ENCODE results near the gene TRABD.
"Not testable (repeated sequence)": the region's sequence is repeated elsewhere in the genome, so short reads cannot be mapped to it uniquely, and the experiment has no call there.

Gene TRABD

GRCh38 chr22:50185375-50186087 is at the start of gene TRABD:
Gene TRABD (plus strand): TSS chr22:50185913. CDS start chr22:50193061, 7,148 bp downstream.
- DNase-seq, result peak; percentile 89

GRCh38 chr22:50136581-50137015 is 49.1 kb upstream of the TRABD start:
- DNase-seq, result no peak

- DNase-seq, result not testable (repeated sequence)
Observed at GRCh38 chr22:50137277-50137676, 48.4 kb upstream of the TRABD start.

GRCh38 chr22:50138041-50138440 is 47.7 kb upstream of the TRABD start:
- no peak for DNase-seq

- DNase-seq, result no peak
Observed at GRCh38 chr22:50138988-50139387, 46.7 kb upstream of the TRABD start.

GRCh38 chr22:50139843-50140415 is 45.8 kb upstream of the TRABD start:
- no peak for DNase-seq

GRCh38 chr22:50140615-50141014 is 45.1 kb upstream of the TRABD start:
- no peak for DNase-seq

GRCh38 chr22:50141462-50141861 is 44.3 kb upstream of the TRABD start:
- DNase-seq, result no peak

GRCh38 chr22:50141891-50142363 is 43.8 kb upstream of the TRABD start:
- no peak for DNase-seq

GRCh38 chr22:50143096-50143495 is 42.6 kb upstream of the TRABD start:
- no peak for DNase-seq

- DNase-seq, result no peak
Observed at GRCh38 chr22:50144005-50144614, 41.6 kb upstream of the TRABD start.

GRCh38 chr22:50145721-50146438 is 39.8 kb upstream of the TRABD start:
- DNase-seq, result no peak

- DNase-seq, result no peak
Observed at GRCh38 chr22:50146439-50147238, 39.1 kb upstream of the TRABD start.

GRCh38 chr22:50147258-50148165 is 38.2 kb upstream of the TRABD start:
- not testable (repeated sequence) for DNase-seq

- DNase-seq, result no peak
Observed at GRCh38 chr22:50148166-50148500, 37.6 kb upstream of the TRABD start.

GRCh38 chr22:50148991-50149721 is 36.6 kb upstream of the TRABD start:
- DNase-seq, result no peak

GRCh38 chr22:50150161-50151129 is 35.3 kb upstream of the TRABD start:
- no peak for DNase-seq

- DNase-seq, result no peak
Observed at GRCh38 chr22:50151571-50152537, 33.9 kb upstream of the TRABD start.

Data from NCI-H1048 (cell line).